ENCODE data around the gene OBI1.

DNA sequence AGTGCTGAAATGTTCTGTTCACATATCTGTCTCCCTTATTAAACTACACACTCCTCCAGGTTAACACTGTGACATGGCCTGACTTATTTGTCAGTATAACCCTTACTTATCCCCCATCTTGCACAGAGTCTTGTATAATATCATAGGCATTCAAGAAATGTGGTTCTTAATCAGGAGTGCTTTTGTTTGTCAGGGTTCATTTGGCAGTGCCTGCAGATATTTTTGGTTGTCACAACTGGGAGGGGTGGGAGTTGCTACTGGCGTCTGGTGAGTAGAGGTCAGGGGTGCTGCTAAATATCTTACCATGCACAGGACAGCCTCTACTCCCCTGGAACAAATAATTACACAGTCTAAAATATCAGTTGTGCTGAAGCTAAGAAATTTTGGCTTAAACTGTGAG is 20.4 kb upstream of the OBI1 start:
- TF ChIP-seq, protein P1, sequence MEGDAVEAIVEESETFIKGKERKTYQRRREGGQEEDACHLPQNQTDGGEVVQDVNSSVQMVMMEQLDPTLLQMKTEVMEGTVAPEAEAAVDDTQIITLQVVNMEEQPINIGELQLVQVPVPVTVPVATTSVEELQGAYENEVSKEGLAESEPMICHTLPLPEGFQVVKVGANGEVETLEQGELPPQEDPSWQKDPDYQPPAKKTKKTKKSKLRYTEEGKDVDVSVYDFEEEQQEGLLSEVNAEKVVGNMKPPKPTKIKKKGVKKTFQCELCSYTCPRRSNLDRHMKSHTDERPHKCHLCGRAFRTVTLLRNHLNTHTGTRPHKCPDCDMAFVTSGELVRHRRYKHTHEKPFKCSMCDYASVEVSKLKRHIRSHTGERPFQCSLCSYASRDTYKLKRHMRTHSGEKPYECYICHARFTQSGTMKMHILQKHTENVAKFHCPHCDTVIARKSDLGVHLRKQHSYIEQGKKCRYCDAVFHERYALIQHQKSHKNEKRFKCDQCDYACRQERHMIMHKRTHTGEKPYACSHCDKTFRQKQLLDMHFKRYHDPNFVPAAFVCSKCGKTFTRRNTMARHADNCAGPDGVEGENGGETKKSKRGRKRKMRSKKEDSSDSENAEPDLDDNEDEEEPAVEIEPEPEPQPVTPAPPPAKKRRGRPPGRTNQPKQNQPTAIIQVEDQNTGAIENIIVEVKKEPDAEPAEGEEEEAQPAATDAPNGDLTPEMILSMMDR (IDR thresholded peaks at IDR 0.05; ENCODE audit: low read depth, low read length): no peak
- TF ChIP-seq, protein P2, sequence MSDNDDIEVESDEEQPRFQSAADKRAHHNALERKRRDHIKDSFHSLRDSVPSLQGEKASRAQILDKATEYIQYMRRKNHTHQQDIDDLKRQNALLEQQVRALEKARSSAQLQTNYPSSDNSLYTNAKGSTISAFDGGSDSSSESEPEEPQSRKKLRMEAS (IDR thresholded peaks at IDR 0.05; ENCODE audit: low read depth, low read length): no peak
- TF ChIP-seq POLR2A (IDR thresholded peaks at IDR 0.05; ENCODE audit: extremely low read depth, insufficient read length) (no peak), MYC (IDR thresholded peaks at IDR 0.05; ENCODE audit: low read depth, low read length) (no peak)

Measured in NB4 (cell line).